HFF-Myc (cell line): ENCODE data around the gene FAM120B.

Experiments
- DNase-seq: peaks from one replicate; pipeline ENCODE4 v3.0.0-alpha.2; 2011; ENCODE audit warnings: low read depth; ENCODE audit errors: extremely low read depth
- H3K4me3 ChIP-seq: replicated peaks from 2 replicates; pipeline ENCODE4 v1.5.1; 2011; ENCODE audit warnings: low read depth, mild to moderate bottlenecking, control low read depth, low read length
- TF ChIP-seq, protein P1 (sequence below): IDR thresholded peaks from 2 replicates; pipeline ENCODE4 v1.5.1; 2012; ENCODE audit warnings: mild to moderate bottlenecking, low read depth, low read length, control low read depth; ENCODE audit errors: missing control alignments

Gene FAM120B

DNA sequence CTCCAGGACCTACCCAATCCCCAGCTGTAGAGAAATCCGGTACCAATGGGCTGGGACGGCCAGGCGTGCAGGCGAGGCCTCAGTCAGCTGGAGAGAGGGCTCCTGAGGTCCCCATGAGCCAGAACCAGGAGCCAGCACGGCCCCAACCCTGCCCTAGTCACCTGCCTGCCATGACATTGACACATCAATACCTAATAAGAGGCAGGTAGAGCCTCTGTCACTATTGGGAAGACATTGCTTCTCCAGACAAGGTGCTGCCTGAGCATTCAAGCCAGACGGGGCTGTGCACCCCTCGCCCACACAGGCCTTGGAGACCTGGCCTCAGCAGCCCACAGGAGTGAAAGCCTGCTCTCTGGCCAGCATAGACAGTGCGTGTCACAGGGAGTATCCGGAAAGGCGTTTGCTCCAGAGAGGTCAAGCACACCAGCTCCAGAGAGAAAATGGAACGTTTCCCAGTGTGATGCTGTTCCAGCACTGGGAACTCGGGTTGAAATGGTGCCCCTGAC lies 19.1 kb upstream of the FAM120B start:
- DNase-seq = no peak
- H3K4me3 ChIP-seq = no peak overlapping the region
- TF ChIP-seq, protein P1, sequence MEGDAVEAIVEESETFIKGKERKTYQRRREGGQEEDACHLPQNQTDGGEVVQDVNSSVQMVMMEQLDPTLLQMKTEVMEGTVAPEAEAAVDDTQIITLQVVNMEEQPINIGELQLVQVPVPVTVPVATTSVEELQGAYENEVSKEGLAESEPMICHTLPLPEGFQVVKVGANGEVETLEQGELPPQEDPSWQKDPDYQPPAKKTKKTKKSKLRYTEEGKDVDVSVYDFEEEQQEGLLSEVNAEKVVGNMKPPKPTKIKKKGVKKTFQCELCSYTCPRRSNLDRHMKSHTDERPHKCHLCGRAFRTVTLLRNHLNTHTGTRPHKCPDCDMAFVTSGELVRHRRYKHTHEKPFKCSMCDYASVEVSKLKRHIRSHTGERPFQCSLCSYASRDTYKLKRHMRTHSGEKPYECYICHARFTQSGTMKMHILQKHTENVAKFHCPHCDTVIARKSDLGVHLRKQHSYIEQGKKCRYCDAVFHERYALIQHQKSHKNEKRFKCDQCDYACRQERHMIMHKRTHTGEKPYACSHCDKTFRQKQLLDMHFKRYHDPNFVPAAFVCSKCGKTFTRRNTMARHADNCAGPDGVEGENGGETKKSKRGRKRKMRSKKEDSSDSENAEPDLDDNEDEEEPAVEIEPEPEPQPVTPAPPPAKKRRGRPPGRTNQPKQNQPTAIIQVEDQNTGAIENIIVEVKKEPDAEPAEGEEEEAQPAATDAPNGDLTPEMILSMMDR = no peak

DNA sequence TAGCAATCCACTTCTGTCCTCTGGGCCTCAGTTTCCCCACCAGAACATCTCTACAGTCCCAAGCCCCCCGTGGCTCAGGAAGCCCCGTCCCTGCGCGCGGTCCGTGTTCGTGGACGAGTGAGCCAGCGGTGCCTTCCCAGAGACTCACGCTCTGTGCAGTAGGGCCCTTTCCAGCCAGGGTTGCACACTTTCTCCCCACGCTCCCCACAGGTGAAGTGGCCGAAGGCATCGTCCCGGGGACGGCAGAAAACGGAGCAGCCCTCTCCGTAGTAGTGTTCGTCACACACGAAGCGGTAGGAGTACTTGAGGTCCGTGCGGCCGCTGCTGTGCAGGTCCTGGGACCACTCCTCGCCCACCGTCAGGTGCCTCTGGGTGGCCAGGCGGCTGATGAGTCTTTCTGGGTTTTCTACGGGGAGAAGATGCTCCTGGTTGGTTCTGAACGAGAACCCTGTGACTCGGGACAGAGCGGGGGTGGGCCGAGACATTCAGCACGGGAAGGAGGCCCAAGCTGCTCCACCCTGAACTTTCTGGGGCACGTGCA lies 18.4 kb upstream of the FAM120B start:
- no peak overlapping the region for H3K4me3 ChIP-seq
- TF ChIP-seq, protein P1 = no peak
- DNase-seq = no peak

- DNase-seq = no peak
- TF ChIP-seq, protein P1 = no peak
- H3K4me3 ChIP-seq = no peak overlapping the region
Measured at GRCh38 chr6:170288852-170289179, 17.7 kb upstream of the FAM120B start.

GRCh38 chr6:170289180-170289931 lies 17.2 kb upstream of the FAM120B start:
- TF ChIP-seq, protein P1 = no peak
- DNase-seq = no peak
- no peak overlapping the region for H3K4me3 ChIP-seq

DNA sequence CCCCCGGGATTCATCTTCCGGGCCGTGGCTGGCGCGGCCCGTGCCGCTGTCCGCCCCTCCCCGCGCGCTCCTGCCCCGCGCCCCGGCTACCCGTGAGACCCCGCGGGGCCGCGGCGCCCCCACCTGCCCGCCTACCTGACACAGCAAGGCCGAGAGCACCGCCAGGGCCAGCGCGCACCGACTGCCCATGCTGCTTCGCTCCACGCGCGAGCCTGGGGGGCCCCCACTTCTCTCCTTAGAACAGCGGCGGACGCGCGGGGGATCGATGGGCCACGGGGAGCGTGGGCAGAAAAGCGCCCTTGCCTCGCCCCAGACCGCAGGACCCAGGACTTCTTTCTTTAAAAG lies 16.6 kb upstream of the FAM120B start:
- DNase-seq = no peak
- peak overlapping the region; percentile 47 for H3K4me3 ChIP-seq
- TF ChIP-seq, protein P1 = no peak

DNA sequence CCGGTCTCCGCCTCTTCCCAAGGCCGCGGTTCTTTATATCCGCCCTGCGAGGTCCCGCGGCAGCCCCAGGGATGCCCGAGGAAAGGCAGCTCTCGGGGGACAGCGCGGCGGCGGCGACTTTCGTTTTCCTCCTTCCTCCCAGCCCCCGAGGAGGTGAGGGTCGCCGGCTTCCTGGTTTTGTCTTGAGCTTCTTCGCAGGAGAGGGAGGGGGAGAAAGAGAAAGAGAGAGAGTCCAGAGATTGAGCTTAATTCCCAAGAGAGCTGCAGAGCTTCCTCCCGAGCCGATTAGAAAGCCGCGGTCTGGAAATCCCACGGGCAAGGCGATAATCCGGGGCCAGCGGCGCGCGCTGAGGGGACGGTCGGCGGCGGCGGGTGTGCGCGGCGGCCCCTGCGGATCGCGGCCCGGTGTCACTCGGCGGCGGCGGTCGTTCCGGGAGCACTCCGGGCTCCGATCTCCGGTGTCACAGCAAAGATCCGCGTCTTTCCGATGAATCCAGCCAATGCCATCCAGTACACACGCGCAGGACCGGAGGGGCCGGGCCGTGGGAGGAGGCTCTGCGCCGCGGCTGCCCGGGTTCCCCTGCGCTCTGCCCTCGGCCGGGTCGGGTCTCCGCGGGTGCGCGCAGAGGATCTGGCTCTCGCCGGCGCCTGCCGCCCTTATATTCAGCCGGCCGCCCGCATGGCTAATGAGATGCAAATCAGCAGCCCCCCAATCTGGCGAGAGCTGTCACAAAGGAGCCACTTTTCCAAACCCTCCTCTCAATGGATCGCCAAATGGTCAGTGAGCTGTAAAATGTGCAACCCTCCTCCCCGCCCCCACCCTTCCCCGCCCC lies 16.0 kb upstream of the FAM120B start, which contains the start of gene DLL1:
Gene DLL1 (minus strand): TSS at position 783 of the 833 bp plus-strand sequence. CDS start 939 bp downstream, outside the sequence.
- no peak for DNase-seq
- peak within 1 kb of the TSS; percentile 47 for H3K4me3 ChIP-seq
- TF ChIP-seq, protein P1 = no peak
